ENCODE results near the gene SHROOM3.

- TF ChIP-seq TAF1 (IDR thresholded peaks at IDR 0.05; ENCODE audit: borderline replicate concordance, insufficient read depth, low read length) (no peak), SIN3A (IDR thresholded peaks at IDR 0.05; ENCODE audit: borderline replicate concordance, insufficient read depth, low read length) (no peak), POLR2AphosphoS5 (IDR thresholded peaks at IDR 0.05; ENCODE audit: low read depth, low read length) (no peak), FOXP2 (optimal IDR thresholded peaks at IDR 0.05; ENCODE audit: borderline replicate concordance, extremely low read depth, extremely low read length, insufficient read depth) (no peak)
- TF ChIP-seq, protein P1, sequence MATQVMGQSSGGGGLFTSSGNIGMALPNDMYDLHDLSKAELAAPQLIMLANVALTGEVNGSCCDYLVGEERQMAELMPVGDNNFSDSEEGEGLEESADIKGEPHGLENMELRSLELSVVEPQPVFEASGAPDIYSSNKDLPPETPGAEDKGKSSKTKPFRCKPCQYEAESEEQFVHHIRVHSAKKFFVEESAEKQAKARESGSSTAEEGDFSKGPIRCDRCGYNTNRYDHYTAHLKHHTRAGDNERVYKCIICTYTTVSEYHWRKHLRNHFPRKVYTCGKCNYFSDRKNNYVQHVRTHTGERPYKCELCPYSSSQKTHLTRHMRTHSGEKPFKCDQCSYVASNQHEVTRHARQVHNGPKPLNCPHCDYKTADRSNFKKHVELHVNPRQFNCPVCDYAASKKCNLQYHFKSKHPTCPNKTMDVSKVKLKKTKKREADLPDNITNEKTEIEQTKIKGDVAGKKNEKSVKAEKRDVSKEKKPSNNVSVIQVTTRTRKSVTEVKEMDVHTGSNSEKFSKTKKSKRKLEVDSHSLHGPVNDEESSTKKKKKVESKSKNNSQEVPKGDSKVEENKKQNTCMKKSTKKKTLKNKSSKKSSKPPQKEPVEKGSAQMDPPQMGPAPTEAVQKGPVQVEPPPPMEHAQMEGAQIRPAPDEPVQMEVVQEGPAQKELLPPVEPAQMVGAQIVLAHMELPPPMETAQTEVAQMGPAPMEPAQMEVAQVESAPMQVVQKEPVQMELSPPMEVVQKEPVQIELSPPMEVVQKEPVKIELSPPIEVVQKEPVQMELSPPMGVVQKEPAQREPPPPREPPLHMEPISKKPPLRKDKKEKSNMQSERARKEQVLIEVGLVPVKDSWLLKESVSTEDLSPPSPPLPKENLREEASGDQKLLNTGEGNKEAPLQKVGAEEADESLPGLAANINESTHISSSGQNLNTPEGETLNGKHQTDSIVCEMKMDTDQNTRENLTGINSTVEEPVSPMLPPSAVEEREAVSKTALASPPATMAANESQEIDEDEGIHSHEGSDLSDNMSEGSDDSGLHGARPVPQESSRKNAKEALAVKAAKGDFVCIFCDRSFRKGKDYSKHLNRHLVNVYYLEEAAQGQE (IDR thresholded peaks at IDR 0.05; ENCODE audit: insufficient read depth in 1 of 2, low read depth in 2 of 2, low read length in 2 of 2): no peak
These were observed 267.6 kb downstream of the SHROOM3 start for GRCh38 chr4:76702440-76703122.

All from PFSK-1 (cell line).